ENCODE measurements around the gene RAMAC.

DNA sequence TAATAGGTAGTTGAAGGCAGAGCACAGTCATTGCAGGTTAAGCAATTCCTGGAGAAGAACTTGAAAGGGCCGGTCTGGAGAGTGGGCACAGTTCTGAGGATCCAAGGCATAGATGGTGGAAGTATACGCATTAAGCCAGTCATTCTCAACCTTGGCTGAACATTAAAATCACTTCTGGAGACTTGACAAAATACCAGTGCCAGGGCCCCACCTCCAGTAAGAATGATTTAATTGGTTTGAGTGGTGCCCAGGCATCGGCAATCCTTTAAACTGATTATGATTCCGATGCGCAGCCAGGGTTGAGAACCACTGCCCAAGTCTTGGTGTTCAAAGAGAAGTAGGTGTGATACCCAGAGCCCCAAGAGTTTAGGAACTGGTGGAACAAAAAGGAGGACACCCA lies 26.6 kb upstream of the RAMAC start:
- no peak for TF ChIP-seq TEAD4 (IDR thresholded peaks at IDR 0.05)
- TF ChIP-seq, protein P1, sequence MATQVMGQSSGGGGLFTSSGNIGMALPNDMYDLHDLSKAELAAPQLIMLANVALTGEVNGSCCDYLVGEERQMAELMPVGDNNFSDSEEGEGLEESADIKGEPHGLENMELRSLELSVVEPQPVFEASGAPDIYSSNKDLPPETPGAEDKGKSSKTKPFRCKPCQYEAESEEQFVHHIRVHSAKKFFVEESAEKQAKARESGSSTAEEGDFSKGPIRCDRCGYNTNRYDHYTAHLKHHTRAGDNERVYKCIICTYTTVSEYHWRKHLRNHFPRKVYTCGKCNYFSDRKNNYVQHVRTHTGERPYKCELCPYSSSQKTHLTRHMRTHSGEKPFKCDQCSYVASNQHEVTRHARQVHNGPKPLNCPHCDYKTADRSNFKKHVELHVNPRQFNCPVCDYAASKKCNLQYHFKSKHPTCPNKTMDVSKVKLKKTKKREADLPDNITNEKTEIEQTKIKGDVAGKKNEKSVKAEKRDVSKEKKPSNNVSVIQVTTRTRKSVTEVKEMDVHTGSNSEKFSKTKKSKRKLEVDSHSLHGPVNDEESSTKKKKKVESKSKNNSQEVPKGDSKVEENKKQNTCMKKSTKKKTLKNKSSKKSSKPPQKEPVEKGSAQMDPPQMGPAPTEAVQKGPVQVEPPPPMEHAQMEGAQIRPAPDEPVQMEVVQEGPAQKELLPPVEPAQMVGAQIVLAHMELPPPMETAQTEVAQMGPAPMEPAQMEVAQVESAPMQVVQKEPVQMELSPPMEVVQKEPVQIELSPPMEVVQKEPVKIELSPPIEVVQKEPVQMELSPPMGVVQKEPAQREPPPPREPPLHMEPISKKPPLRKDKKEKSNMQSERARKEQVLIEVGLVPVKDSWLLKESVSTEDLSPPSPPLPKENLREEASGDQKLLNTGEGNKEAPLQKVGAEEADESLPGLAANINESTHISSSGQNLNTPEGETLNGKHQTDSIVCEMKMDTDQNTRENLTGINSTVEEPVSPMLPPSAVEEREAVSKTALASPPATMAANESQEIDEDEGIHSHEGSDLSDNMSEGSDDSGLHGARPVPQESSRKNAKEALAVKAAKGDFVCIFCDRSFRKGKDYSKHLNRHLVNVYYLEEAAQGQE (IDR thresholded peaks at IDR 0.05; ENCODE audit: low read depth), result no peak
- no peak for TF ChIP-seq EP300 (IDR thresholded peaks at IDR 0.05; ENCODE audit: borderline replicate concordance)
- TF ChIP-seq, protein P2, sequence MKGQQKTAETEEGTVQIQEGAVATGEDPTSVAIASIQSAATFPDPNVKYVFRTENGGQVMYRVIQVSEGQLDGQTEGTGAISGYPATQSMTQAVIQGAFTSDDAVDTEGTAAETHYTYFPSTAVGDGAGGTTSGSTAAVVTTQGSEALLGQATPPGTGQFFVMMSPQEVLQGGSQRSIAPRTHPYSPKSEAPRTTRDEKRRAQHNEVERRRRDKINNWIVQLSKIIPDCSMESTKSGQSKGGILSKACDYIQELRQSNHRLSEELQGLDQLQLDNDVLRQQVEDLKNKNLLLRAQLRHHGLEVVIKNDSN (IDR thresholded peaks at IDR 0.05), result no peak
- no peak for TF ChIP-seq RAD21 (IDR thresholded peaks at IDR 0.05; ENCODE audit: low read depth)
- TF ChIP-seq CREB1 (IDR thresholded peaks at IDR 0.05; ENCODE audit: low read depth), result no peak
- TF ChIP-seq NFIC (IDR thresholded peaks at IDR 0.05), result no peak

All from Ishikawa (cell line).